ENCODE measurements around the gene CDC42EP2. TPM values are rescaled to one million over a fixed set of nuclear protein-coding genes. Genes with fewer than 3 reads are reported as not detected.
A peak's percentile ranks its signal among the peaks of the same experiment; 100 is the strongest.

The CDC42EP2 gene
- 3.7 TPM for total RNA-seq

DNA sequence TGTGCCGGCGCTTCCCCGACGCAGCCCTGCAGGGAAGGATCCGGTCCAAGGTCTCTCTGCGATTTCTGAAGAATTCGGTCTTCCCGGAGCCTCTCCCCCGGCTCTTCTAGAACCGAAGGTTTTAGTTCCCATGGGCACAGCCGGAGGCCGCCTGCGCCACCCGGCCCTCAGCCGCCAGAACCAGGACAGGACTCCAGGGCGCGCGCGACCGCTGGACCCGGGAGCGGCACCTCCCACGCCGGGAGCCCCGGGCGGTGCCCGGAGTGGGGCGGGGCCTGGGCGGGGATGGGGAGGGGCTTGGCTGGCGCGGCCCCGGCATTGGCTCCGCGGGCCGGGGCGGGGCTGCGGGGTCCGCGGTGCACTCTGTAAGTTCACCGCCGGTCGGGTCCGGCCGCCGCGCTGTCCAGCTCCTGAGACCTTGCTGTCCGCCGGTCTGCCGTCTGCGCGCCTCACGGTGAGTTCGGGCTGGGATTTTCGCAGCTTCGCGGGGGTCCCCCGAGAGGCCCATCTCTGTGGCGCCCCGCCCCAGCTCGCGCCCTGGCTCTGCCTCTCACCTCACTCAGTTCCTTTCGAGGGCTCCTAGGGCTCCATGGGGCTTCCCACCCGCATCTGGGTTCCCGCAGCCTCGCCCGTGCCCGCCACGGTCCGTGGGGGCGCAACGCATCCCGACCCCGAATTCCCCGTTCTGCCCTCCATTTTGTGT, at the start of gene CDC42EP2:
TSS of gene CDC42EP2 (plus strand) at position 366 of the 703 bp plus-strand sequence. CDS start 6,033 bp downstream, outside the sequence.
- no peak for DNase-seq

GRCh38 chr11:65266210-65266609, 48.5 kb upstream of the CDC42EP2 start:
- no peak for DNase-seq

- peak; percentile 85 for DNase-seq
These were observed 39.7 kb upstream of the CDC42EP2 start for GRCh38 chr11:65274735-65275682.

- no peak for DNase-seq
These were observed 38.8 kb upstream of the CDC42EP2 start for GRCh38 chr11:65275906-65276305.

DNA sequence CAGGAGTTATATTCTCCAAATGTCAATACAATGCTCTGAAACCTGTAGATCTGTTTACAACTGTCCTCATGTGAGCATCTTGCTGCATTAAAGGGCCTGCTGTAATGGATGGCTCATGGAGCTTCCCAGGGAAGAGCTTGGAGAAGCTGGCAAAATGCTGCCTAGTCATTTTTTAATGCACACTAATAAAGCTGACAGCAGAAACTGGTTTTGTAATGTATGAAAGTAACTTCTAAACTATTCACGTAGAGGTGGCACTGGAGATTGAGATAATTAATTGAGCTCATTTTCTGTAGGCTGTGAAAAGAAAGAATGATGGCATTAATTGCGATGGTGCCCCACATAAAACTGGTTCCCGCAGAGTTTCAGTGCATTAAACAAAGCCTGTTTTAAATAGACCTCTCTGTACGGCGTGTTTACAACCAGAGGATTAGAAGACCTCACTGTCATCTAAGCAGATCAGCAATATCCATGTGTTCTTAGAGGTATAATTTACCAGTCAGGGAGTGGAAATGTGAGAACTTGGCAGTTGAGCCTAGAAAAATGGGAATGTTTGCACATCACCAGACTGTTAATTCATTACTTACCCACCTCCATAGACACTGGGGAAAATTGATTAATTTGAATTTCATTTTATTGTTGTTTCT, 36.9 kb upstream of the CDC42EP2 start:
- no peak for DNase-seq

DNA sequence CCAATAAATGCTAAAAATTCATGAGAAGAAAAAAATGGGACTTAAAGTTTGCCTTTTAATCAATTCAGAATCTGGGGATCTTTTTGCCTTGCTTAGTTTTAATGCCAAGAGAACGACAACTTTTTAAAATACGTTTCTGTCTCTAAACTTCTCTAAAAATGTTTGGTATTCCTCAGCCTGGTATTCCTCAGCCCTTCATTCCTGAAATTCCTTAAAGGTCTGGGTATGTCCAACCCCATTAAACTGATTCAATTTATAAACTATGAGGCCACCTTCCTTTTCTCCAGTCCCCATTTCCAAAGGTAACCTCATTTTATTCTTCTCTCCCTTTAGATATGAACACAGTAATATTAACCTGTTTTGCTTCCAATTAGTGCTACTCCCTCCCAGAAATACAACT, 36.3 kb upstream of the CDC42EP2 start:
- no peak for DNase-seq

DNA sequence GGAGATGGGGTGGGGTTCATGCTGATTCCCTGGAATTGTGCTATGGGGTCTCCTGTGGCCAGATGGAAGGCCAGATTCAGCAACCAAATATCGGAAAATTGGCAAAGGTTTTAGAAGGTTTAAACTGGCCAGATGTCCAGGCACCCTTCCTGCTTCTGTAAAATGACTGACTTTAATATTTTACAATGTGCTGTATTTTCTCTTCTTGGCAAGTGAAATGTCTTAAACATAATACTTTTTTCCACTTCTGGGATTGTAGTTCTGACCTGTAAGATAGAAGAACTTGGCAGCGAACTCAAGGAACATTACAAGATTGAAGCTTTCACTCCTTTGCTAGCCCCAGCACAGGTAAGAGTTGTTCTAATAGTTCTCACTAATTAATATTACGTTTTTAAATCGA, 35.4 kb upstream of the CDC42EP2 start:
- DNase-seq, result no peak

DNA sequence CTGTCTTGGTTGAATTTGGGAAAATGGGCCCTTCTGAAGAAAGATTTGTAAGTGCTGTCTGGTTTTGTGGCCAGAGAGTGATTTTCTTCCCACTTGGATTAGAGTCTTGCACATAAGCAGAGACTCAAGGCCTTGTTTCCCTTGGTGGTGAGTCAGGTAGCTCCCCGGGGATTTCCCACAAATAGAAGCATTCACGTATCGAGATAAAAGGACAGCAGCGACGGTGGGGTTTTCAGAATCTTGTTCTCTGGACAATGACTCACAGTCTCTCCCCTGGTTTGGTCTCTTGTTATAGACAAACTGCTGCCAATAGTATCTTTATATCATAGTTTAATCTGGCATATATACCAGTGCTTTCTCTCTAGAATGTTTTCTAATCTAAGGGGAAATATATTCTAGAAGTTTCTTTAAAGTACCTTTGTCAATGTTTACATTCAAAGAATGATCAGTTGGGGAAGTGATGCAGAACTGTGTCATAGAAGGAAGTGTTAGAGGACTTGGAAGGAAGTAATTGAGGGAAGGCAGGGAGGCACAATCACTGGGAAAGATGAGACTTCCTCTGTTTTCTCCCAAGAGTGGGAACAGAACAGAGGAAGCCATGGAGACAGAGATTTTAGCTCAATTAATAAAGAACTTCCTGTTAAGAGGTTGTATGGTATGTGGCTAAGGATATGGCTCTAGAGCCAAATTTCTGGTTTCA, 34.8 kb upstream of the CDC42EP2 start:
- DNase-seq, result no peak

GRCh38 chr11:65280646-65281045, 34.0 kb upstream of the CDC42EP2 start:
- no peak for DNase-seq

DNA sequence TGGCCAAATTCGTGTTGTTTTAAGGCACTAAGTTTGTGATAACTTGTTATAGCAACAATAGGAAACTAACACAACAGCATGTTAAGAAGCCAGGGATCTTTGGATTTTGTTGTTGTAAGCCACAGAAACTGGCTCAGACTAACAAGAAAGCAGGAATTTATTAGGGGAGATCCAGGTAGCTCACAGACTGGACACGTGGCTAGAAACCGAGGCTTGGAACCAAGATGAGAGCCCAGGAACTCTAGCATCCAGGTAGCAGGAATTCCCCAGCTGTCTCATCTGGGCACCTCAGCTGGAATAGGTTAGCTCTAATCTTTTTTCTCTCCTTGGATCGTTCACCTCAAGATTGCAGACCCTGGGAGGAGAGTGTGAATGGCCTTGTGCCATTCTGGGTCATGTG, 28.0 kb upstream of the CDC42EP2 start:
- DNase-seq, result no peak

DNA sequence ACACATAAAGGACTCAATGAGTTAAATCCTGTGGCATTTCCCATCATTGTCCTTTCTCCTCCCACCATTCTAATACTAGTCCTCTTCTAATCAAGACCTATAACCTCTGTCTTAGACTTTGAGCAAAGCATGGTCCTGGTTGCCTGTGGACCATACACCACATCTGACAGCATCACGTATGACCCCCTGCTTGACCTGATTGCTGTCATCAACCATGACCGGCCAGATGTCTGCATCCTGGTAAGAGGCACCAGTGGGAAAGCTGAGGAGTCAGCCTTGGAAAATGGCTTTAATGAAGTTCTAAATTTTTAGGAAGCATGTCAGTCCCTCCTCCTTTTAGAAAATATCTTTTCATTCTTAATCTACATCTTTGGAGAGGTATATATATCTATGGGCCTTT, 27.1 kb upstream of the CDC42EP2 start:
- no peak for DNase-seq

DNA sequence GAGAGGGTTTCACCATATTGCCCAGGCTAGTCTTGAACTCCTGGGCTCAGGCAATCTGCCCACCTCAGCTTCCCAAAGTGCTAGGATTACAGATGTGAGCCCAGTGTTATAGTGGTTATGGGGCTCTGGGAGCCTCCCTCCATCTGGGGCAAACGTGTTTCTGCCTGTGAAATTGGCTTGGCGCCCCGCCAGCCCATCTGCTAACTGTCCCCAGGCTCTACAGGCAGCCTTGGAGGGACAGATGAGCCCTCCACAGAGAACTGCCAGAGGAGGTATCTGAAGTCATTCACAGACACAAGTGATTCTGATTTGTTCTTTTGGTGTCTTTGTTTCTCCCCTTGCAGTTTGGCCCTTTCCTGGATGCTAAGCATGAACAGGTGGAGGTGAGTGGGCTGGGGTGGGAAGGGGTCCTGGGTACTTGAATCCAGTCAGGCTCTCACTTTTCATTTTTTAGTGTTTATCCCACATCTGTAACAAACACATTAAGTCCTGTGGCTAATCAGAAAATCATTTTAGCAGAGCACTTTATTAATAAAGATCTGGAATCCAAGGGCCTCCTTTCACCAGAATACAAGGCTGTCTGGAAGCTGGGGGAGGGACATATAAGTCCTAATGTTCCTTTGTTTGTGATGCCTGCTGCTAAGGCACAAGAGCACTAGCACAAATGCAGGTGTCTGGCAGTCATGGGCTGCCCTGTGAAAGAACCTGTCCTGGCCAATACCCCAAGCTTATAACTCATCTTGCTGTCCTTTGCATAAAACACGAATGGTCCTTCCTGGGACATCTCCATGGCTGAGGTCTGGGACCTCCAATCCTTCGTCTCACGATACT, 25.7 kb upstream of the CDC42EP2 start:
- no peak for DNase-seq

DNA sequence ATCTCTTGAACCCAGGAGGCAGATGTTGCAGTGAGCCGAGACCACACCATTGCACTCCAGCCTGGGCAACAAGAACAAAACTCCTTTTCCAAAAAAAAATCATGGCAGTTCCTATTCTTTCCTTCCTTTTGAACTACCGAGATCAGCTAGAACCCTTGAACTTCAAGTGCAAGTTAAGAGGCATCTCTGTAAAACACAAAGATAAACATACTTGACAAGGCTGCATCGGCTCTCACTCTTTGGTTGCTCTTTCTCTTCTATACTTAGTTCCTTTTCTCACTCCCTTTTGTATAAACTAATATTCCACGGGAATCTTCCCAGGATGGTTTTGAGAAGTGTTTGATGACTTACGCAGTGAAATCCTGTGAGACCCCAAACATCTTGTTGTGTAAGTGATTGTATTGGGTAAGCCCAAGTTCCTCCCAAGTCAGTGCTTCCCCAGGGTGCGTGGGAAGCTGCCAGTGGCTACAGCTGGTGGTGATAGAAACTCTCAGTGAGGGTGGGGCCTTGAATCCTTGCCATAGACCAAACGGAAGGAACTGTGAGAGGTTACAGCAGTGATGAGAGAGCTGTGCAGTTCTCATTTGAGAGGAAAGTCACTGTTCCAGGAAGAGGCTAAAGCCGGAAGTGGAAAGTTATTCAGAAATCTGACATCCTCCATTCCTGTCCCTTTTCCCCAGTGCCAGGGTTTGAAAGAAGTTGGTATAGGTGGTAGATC, 24.1 kb upstream of the CDC42EP2 start:
- peak; percentile 99 for DNase-seq

DNA sequence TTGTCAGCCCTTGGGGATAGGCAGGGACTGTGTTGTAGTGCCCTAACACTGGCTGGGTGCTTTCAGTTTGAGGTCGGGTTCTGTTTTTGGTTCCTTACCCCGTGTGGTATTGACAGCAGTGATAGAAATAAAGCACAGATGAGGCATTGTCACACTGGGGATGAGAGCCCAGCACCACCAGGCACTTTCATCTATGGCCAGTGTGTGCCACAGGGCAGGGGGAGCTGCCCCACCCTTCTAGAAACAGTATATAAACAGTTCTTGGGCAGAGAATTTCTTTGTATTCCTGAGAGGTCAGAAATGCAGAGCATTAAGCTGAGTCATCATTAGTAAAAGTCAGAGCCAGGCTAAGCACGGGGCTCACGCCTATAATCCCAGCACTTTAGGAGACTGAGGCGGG, 23.1 kb upstream of the CDC42EP2 start:
- no peak for DNase-seq

- DNase-seq, result no peak
These were observed 21.8 kb upstream of the CDC42EP2 start for GRCh38 chr11:65292890-65293289.

GRCh38 chr11:65293909-65294381, 20.7 kb upstream of the CDC42EP2 start:
- DNase-seq, result no peak

DNA sequence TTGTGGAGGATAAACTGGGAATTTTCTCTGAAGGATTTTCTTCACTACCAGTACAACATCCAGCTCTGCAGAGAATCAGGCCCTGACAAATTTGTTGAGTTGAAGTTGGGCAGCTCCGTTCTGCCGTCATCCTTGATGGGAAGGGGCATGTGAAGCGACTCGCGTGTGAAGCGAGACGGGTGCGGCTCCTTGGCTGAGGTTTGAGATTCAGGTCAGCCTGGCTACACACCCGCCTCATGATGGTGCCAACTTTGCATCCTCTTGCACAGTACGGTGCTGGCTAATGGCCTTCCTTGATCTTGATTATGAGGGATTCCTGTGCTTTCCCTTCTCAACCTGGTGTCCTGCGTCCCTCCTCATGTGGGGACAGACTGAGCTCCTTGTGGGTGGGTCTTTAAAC, 19.7 kb upstream of the CDC42EP2 start:
- no peak for DNase-seq

DNA sequence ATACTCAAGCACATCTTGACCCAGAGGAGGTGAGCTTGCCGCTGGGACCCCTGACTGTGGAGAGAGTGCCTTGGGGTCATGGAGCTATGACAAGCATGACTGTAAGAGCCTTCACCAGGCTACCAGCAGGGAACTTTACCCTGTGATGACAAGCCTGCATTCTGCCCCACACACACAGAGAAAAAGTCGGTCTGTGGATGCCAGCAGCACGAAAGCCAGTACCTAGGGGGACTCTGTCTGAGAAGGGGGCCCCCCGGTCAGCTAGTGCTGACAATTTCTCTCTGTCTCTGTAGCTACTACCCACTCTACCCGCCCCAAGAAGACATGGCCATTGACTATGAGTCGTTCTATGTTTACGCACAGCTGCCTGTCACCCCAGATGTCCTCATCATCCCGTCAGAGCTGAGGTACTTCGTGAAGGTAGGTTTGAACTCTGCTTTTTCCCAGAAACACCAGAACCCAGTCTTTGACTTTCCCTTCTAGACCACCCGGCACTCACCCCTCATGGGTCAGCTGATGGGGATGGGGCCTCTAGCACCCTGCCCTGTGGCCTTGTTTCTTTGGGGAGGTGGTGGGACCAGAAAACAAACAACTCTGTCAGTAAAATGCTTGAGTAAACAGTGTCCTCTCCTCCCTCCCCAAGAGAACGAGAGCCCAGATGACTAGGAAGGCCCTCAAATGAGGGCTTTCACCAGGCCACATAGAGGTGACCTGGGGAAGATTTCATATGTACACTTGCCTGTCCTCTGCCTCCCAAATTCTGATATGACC, 18.9 kb upstream of the CDC42EP2 start:
- no peak for DNase-seq

DNA sequence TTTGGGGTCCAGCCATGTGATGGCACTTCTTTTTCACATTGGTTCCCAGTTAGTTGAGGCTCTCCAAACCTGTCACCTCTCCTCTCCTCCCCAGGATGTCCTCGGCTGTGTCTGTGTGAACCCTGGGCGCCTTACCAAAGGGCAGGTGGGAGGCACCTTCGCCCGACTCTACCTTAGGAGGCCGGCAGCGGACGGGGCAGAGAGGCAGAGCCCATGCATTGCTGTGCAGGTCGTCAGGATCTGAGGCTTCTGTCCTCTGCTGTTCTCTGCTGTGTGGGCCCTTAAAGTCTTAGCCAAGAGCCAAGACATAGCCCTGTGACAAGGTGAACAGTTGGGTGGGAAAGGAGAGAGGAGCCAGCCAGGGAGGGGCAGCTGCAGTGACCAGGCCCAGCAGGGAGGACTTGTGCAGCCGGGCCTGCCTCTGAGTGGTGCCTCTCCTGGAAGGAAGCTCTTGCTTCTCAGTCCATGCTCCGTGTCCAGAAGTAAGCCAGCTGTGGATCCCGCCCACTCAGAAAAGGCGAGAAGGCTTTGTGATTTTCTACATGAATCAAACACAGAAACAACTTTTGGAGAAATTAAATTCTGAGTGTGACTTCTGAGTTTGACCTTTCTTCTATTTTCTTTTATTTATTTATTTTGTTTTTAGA, 17.5 kb upstream of the CDC42EP2 start:
- DNase-seq, result no peak

Data from skin of body (tissue), 2 donors.